Tibial artery (tissue), 4 donors: ENCODE measurements around the gene ROBO1.

Experiments used
- DNase-seq, 2 donors: peaks; one replicate each; pipeline ENCODE4 v3.0.0-alpha.2; 2019
- H3K27ac ChIP-seq, 2 donors: fragments of 200-600 bp; sonication (generic) in 1 of 2; 1 replicate in 1 of 2; 2 replicates in 1 of 2; pipeline ENCODE4 v1.5.1; 2018 to 2019; ENCODE audit warnings: mild to moderate bottlenecking in 1 of 2
- H3K27me3 ChIP-seq, 2 donors: fragments of 200-600 bp; sonication (generic) in 1 of 2; one replicate each; pipeline versions ENCODE4 v1.5.1 to v1.6.0; 2016 to 2019
- H3K36me3 ChIP-seq, 3 donors: fragments of 200-600 bp; sonication (generic) in 2 of 3; one replicate each; pipeline ENCODE4 v1.5.1; 2016 to 2019; ENCODE audit warnings: mild to moderate bottlenecking in 2 of 3
- H3K4me1 ChIP-seq, 4 donors: fragments of 200-600 bp; sonication (generic) in 2 of 4; 1 replicate in 3 of 4; 2 replicates in 1 of 4; pipeline ENCODE4 v1.5.1; 2016 to 2019
- H3K4me3 ChIP-seq, 2 donors: fragments of 200-600 bp; sonication (generic) in 1 of 2; 1 replicate in 1 of 2; 2 replicates in 1 of 2; pipeline ENCODE4 v1.5.1; 2018 to 2019; ENCODE audit warnings: mild to moderate bottlenecking in 2 of 2
- H3K9me3 ChIP-seq, 3 donors: fragments of 200-600 bp; sonication (generic) in 1 of 3; one replicate each; pipeline ENCODE4 v1.5.1; 2016 to 2019
- CTCF ChIP-seq, 2 experiments: fragments of 200-600 bp in 1 of 2; fragments of 450-650 bp in 1 of 2; IDR thresholded peaks; one replicate each; pipeline ENCODE4 v1.5.1; 2017 to 2019; ENCODE audit warnings: antibody characterized with exemption in 2 of 2, mild to moderate bottlenecking in 1 of 2, moderate library complexity in 1 of 2
- intact Hi-C: fragments of 100-400 bp; cut with DNase I; formaldehyde crosslinking; loops from one replicate; pipeline ENCODE4 v1.15.0; 2023; ENCODE audit warnings: low total_unique reads

The ROBO1 gene

GRCh38 chr3:79453600-79453999 is 314.2 kb downstream of the ROBO1 start:
- DNase-seq: no peak
- no peaks in the 10 kb centered on the region for H3K27me3 ChIP-seq
- H3K4me1 ChIP-seq: no peaks in the 10 kb centered on the region
- intact Hi-C loops: no loop called here
- H3K4me3 ChIP-seq: no peak overlapping the region
- H3K36me3 ChIP-seq: no peaks in the 10 kb centered on the region
- H3K9me3 ChIP-seq: no peaks in the 10 kb centered on the region
- no peak for TF ChIP-seq CTCF (IDR thresholded peaks at IDR 0.05)
- no peak overlapping the region for H3K27ac ChIP-seq

GRCh38 chr3:79436387-79436786 is 331.4 kb downstream of the ROBO1 start:
- no peaks in the 10 kb centered on the region for H3K9me3 ChIP-seq
- no peak for TF ChIP-seq CTCF (IDR thresholded peaks at IDR 0.05)
- H3K4me3 ChIP-seq: no peak overlapping the region
- no peak overlapping the region for H3K27ac ChIP-seq
- H3K4me1 ChIP-seq: peaks cover 0 to 11% (median 0%) of the 10 kb centered on the region in 4 donors
- H3K27me3 ChIP-seq: no peaks in the 10 kb centered on the region
- intact Hi-C loops: no loop called here
- no peak for DNase-seq
- H3K36me3 ChIP-seq: no peaks in the 10 kb centered on the region

- intact Hi-C loops: no loop called here
- Histone ChIP-seq H3K36me3 (no peaks in the 10 kb centered on the region), H3K27ac (no peak overlapping the region), H3K4me3 (no peak overlapping the region), H3K27me3 (no peaks in the 10 kb centered on the region), H3K4me1 (no peaks in the 10 kb centered on the region), H3K9me3 (no peaks in the 10 kb centered on the region)
- TF ChIP-seq CTCF (IDR thresholded peaks at IDR 0.05): no peak
- DNase-seq: no peak
These were observed 340.7 kb downstream of the ROBO1 start for GRCh38 chr3:79427081-79427480.

GRCh38 chr3:79424811-79425210 is 343.0 kb downstream of the ROBO1 start:
- H3K4me1 ChIP-seq: no peaks in the 10 kb centered on the region
- H3K27me3 ChIP-seq: no peaks in the 10 kb centered on the region
- no peak for DNase-seq
- H3K27ac ChIP-seq: no peak overlapping the region
- H3K4me3 ChIP-seq: no peak overlapping the region
- no peak for TF ChIP-seq CTCF (IDR thresholded peaks at IDR 0.05)
- intact Hi-C loops: no loop called here
- H3K36me3 ChIP-seq: no peaks in the 10 kb centered on the region
- H3K9me3 ChIP-seq: no peaks in the 10 kb centered on the region

- intact Hi-C loops: no loop called here
- no peaks in the 10 kb centered on the region for H3K27me3 ChIP-seq
- H3K36me3 ChIP-seq: no peaks in the 10 kb centered on the region
- DNase-seq: no peak
- H3K9me3 ChIP-seq: no peaks in the 10 kb centered on the region
- H3K4me1 ChIP-seq: no peaks in the 10 kb centered on the region
- TF ChIP-seq CTCF (IDR thresholded peaks at IDR 0.05): no peak
- H3K4me3 ChIP-seq: no peak overlapping the region
- no peak overlapping the region for H3K27ac ChIP-seq
These were observed 344.4 kb downstream of the ROBO1 start for GRCh38 chr3:79423417-79423816.

GRCh38 chr3:79421273-79421672 is 346.5 kb downstream of the ROBO1 start:
- no peak overlapping the region for H3K27ac ChIP-seq
- intact Hi-C loops: no loop called here
- H3K4me3 ChIP-seq: no peak overlapping the region
- no peak for TF ChIP-seq CTCF (IDR thresholded peaks at IDR 0.05)
- no peaks in the 10 kb centered on the region for H3K9me3 ChIP-seq
- H3K4me1 ChIP-seq: no peaks in the 10 kb centered on the region
- no peaks in the 10 kb centered on the region for H3K27me3 ChIP-seq
- H3K36me3 ChIP-seq: no peaks in the 10 kb centered on the region
- DNase-seq: no peak
